SKM-1 treated with dmso at 0.1 percent for 144 hours (cell line): Measurements from ENCODE around the gene TBL1XR1.
"Not testable (repeated sequence)": the region's sequence is repeated elsewhere in the genome, so short reads cannot be mapped to it uniquely, and the experiment has no call there.

Experiments
- DNase-seq: peaks from one replicate; lab custom pipeline; 2025; ENCODE audit not compliant: unreplicated experiment; lab: John Stamatoyannopoulos, UW

TBL1XR1 gene

GRCh38 chr3:177184602-177185001 is 12.7 kb downstream of the TBL1XR1 start:
- not testable (repeated sequence) for DNase-seq

- DNase-seq = no peak
Measured at GRCh38 chr3:177182352-177182751, 14.9 kb downstream of the TBL1XR1 start.

- DNase-seq = no peak
Measured at GRCh38 chr3:177181418-177181817, 15.9 kb downstream of the TBL1XR1 start.

- no peak for DNase-seq
Measured at GRCh38 chr3:177180506-177180905, 16.8 kb downstream of the TBL1XR1 start.

- DNase-seq = no peak
Measured at GRCh38 chr3:177179281-177180067, 17.8 kb downstream of the TBL1XR1 start.

- DNase-seq = no peak
Measured at GRCh38 chr3:177177749-177178221, 19.5 kb downstream of the TBL1XR1 start.

GRCh38 chr3:177174607-177175170 is 22.6 kb downstream of the TBL1XR1 start:
- no peak for DNase-seq

- DNase-seq = no peak
Measured at GRCh38 chr3:177169936-177170722, 27.2 kb downstream of the TBL1XR1 start.

GRCh38 chr3:177168431-177168830 is 28.9 kb downstream of the TBL1XR1 start:
- DNase-seq = no peak

- DNase-seq = no peak
Measured at GRCh38 chr3:177162742-177163141, 34.5 kb downstream of the TBL1XR1 start.

GRCh38 chr3:177161603-177162002 is 35.7 kb downstream of the TBL1XR1 start:
- DNase-seq = not testable (repeated sequence)

GRCh38 chr3:177158461-177158860 is 38.8 kb downstream of the TBL1XR1 start:
- no peak for DNase-seq

- no peak for DNase-seq
Measured at GRCh38 chr3:177157492-177157891, 39.8 kb downstream of the TBL1XR1 start.

- DNase-seq = no peak
Measured at GRCh38 chr3:177154733-177155132, 42.5 kb downstream of the TBL1XR1 start.

- DNase-seq = no peak
Measured at GRCh38 chr3:177150970-177151627, 46.2 kb downstream of the TBL1XR1 start.

GRCh38 chr3:177150218-177150916 is 46.9 kb downstream of the TBL1XR1 start:
- DNase-seq = no peak

GRCh38 chr3:177149106-177149505 is 48.2 kb downstream of the TBL1XR1 start:
- no peak for DNase-seq

- no peak for DNase-seq
Measured at GRCh38 chr3:177147790-177148189, 49.5 kb downstream of the TBL1XR1 start.

- no peak for DNase-seq
Measured at GRCh38 chr3:177146646-177147045, 50.6 kb downstream of the TBL1XR1 start.

GRCh38 chr3:177145954-177146353 is 51.3 kb downstream of the TBL1XR1 start:
- DNase-seq = no peak

GRCh38 chr3:177145381-177145780 is 51.9 kb downstream of the TBL1XR1 start:
- no peak for DNase-seq
